SK-N-SH (cell line): ENCODE results near the gene INPP5A. TPM values are rescaled to one million over a fixed set of nuclear protein-coding genes. Genes with fewer than 3 reads are reported as not detected.

ENCODE experiments used
- CTCF ChIA-PET: fragments of 300-600, 350-600 bp; formaldehyde crosslinking; extraction: SDS; loops from one replicate; lab custom pipeline; 2021; lab: Yijun Ruan, JAX
- POLR2A ChIA-PET: fragments of 350-600 bp; sonication (Branson Sonifier 250); formaldehyde crosslinking; extraction: SDS; loops from one replicate; lab custom pipeline; 2020; ENCODE audit warnings: antibody characterized with exemption, inconsistent platforms; lab: Yijun Ruan, JAX
- DNase-seq: peaks from one replicate; pipeline ENCODE4 v3.0.0; 2012
- H2AFZ ChIP-seq: fragments of 200-600 bp; sonication (generic); 2 replicates; pipeline ENCODE4 v1.8.1; 2016; ENCODE audit warnings: antibody characterized with exemption, mild to moderate bottlenecking, low read depth
- H3F3A ChIP-seq: fragments of 200-600 bp; sonication (generic); replicated peaks from 2 replicates; pipeline ENCODE3; 2016; ENCODE audit warnings: antibody characterized with exemption, mild to moderate bottlenecking; ENCODE audit not compliant: insufficient read depth
- H3K27ac ChIP-seq, 2 experiments: fragments of 200-500 bp in 1 of 2; fragments of 200-600 bp in 1 of 2; sonication (Bioruptor generic) in 1 of 2; sonication (generic), shearing (Covaris generic) in 1 of 2; 2 replicates each; pipeline versions ENCODE4 v1.5.1 to v1.6.1; 2014 to 2016; ENCODE audit warnings: low read depth in 2 of 2, inconsistent platforms in 1 of 2, low read length in 1 of 2, mild to moderate bottlenecking in 1 of 2, mixed read lengths in 1 of 2
- H3K27me3 ChIP-seq: fragments of 200-600 bp; sonication (generic), shearing (Covaris generic); 2 replicates; pipeline ENCODE4 v1.6.1; 2016; ENCODE audit warnings: mixed run types; ENCODE audit not compliant: insufficient read depth
- H3K36me3 ChIP-seq, 2 experiments: fragments of 200-500 bp in 1 of 2; fragments of 200-600 bp in 1 of 2; sonication (Bioruptor generic) in 1 of 2; sonication (generic) in 1 of 2; replicated peaks in 1 of 2; 2 replicates each; pipeline versions ENCODE3 to v1.5.1; 2014 to 2016; ENCODE audit warnings: low read length in 1 of 2, mild to moderate bottlenecking in 1 of 2; ENCODE audit not compliant: insufficient read depth in 2 of 2, control insufficient read depth in 1 of 2
- H3K4me1 ChIP-seq, 2 experiments: fragments of 200-500 bp in 1 of 2; fragments of 200-600 bp in 1 of 2; sonication (Bioruptor generic) in 1 of 2; sonication (generic), shearing (Covaris generic) in 1 of 2; 2 replicates each; pipeline versions ENCODE4 v1.5.1 to v1.6.1; 2014 to 2016; ENCODE audit warnings: low read depth in 1 of 2, low read length in 1 of 2, mixed run types in 1 of 2; ENCODE audit not compliant: insufficient read depth in 2 of 2, control insufficient read depth in 1 of 2
- H3K4me2 ChIP-seq: fragments of 200-600 bp; sonication (generic), shearing (Covaris generic); 2 replicates; pipeline ENCODE4 v1.6.1; 2017; ENCODE audit warnings: mixed run types
- H3K4me3 ChIP-seq, 2 experiments: fragments of 200-500 bp in 1 of 2; fragments of 200-600 bp in 1 of 2; sonication (Bioruptor generic) in 1 of 2; sonication (generic), shearing (Covaris generic) in 1 of 2; 2 replicates each; pipeline versions ENCODE4 v1.5.1 to v1.8.1; 2014 to 2016; ENCODE audit warnings: low read depth in 2 of 2, inconsistent platforms in 1 of 2, low read length in 1 of 2, mild to moderate bottlenecking in 1 of 2, mixed read lengths in 1 of 2, moderate library complexity in 1 of 2
- H3K79me2 ChIP-seq: fragments of 200-600 bp; sonication (generic); 2 replicates; pipeline ENCODE4 v1.8.1; 2017; ENCODE audit warnings: mild to moderate bottlenecking; ENCODE audit not compliant: insufficient read depth
- H3K9ac ChIP-seq: fragments of 200-600 bp; sonication (generic); 2 replicates; pipeline ENCODE4 v1.6.1; 2017; ENCODE audit warnings: mixed run types
- H3K9me2 ChIP-seq: fragments of 200-600 bp; sonication (generic); 2 replicates; pipeline ENCODE4 v1.6.1; 2017; ENCODE audit warnings: mixed run types
- H3K9me3 ChIP-seq: fragments of 200-600 bp; sonication (generic); 2 replicates; pipeline ENCODE4 v1.6.1; 2017; ENCODE audit warnings: mixed run types, mild to moderate bottlenecking, moderate library complexity
- H4K20me1 ChIP-seq: fragments of 200-600 bp; sonication (generic); 2 replicates; pipeline ENCODE4 v1.6.1; 2017; ENCODE audit warnings: mild to moderate bottlenecking, mixed run types; ENCODE audit not compliant: insufficient read depth
- ELF1 ChIP-seq: IDR thresholded peaks from 2 replicates; pipeline ENCODE4 v1.4.0; 2012
- EP300 ChIP-seq, 2 experiments: IDR thresholded peaks; 2 replicates each; pipeline versions ENCODE4 v1.4.0 to v1.6.1; 2012; ENCODE audit warnings: borderline replicate concordance in 1 of 2, low read depth in 1 of 2, low read length in 1 of 2
- FOSL2 ChIP-seq: IDR thresholded peaks from 2 replicates; pipeline ENCODE4 v1.4.0; 2012; ENCODE audit warnings: low read depth, mild to moderate bottlenecking, moderate library complexity, borderline replicate concordance
- FOXM1 ChIP-seq: IDR thresholded peaks from 2 replicates; pipeline ENCODE4 v1.4.0; 2012; ENCODE audit warnings: low read depth, mild to moderate bottlenecking
- GABPA ChIP-seq: IDR thresholded peaks from 2 replicates; pipeline ENCODE4 v1.4.0; 2012; ENCODE audit warnings: low read depth, mild to moderate bottlenecking
- NFIC ChIP-seq: IDR thresholded peaks from 2 replicates; pipeline ENCODE4 v1.4.0; 2012; ENCODE audit warnings: borderline replicate concordance
- RCOR1 ChIP-seq: fragments of 150-350 bp; IDR thresholded peaks from 2 replicates; pipeline ENCODE4 v1.6.1; 2017; ENCODE audit warnings: antibody characterized with exemption, low read length
- RFX5 ChIP-seq: IDR thresholded peaks from 2 replicates; pipeline ENCODE4 v1.6.1; 2012; ENCODE audit warnings: mild to moderate bottlenecking, improper control_type of control experiment, low read length
- SMC3 ChIP-seq: IDR thresholded peaks from 2 replicates; pipeline ENCODE4 v1.6.1; 2012; ENCODE audit warnings: low read depth, low read length, improper control_type of control experiment
- YY1 ChIP-seq: IDR thresholded peaks from 2 replicates; pipeline ENCODE4 v1.4.0; 2012; ENCODE audit warnings: low read depth, mild to moderate bottlenecking
- WGBS: methylation state at CpG from one replicate; pipeline ENCODE4 v1.1.6; 2017; ENCODE audit warnings: low lambda C conversion rate; 5-methylcytosine and 5-hydroxymethylcytosine counted together
- polyA plus RNA-seq, 3 experiments: library from polyadenylated mRNA; depleted of rRNA; stranded (reverse); fragments of >200 nt; gene quantifications; 2 replicates each; pipeline ENCODE4 v1.2.3, GENCODE V29; 2012
- TF ChIP-seq, protein P1 (sequence below): IDR thresholded peaks from 2 replicates; pipeline ENCODE4 v1.4.0; 2012; ENCODE audit warnings: low read depth, borderline replicate concordance
- TF ChIP-seq, protein P2 (sequence below): fragments of 200-600 bp; sonication (generic); IDR thresholded peaks from 2 replicates; pipeline ENCODE4 v1.6.1; 2017; ENCODE audit warnings: antibody characterized with exemption, mild to moderate bottlenecking, moderate library complexity
- TF ChIP-seq, protein P3 (sequence below): fragments of 150-350 bp; IDR thresholded peaks from 2 replicates; pipeline ENCODE4 v1.6.1; 2017; ENCODE audit warnings: antibody characterized with exemption, low read length, low read depth, borderline replicate concordance
- TF ChIP-seq, protein P4 (sequence below): IDR thresholded peaks from 2 replicates; pipeline ENCODE4 v1.4.0; 2012; ENCODE audit warnings: low read depth
- TF ChIP-seq, protein P5 (sequence below): IDR thresholded peaks from 2 replicates; pipeline ENCODE4 v1.4.0; 2012; ENCODE audit warnings: low read depth, borderline replicate concordance

The INPP5A gene
- polyA plus RNA-seq, 1 of the 3 experiments (the other 2 are of a cell fraction) = 12.0 TPM

DNA sequence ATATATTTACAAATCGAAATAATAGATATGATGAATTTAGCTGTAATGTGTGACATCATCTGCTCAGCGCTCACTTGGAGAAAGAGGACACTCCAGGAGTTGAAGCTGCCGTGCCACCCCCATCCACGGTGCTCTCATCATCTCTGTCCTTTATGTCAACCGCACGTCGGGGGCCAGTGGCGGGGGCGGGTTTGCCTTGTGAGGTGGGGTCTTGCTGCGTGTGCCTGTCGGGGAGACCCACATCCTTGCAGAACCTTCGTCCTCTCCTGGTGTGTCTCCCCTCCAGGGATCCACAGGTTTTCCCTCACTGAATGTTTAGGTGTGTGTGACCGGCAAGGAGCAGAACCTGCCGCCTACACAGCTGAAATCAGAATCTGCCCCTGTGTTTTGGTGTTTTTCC is 71.6 kb downstream of the INPP5A start (continued):
- TF ChIP-seq, protein P1, sequence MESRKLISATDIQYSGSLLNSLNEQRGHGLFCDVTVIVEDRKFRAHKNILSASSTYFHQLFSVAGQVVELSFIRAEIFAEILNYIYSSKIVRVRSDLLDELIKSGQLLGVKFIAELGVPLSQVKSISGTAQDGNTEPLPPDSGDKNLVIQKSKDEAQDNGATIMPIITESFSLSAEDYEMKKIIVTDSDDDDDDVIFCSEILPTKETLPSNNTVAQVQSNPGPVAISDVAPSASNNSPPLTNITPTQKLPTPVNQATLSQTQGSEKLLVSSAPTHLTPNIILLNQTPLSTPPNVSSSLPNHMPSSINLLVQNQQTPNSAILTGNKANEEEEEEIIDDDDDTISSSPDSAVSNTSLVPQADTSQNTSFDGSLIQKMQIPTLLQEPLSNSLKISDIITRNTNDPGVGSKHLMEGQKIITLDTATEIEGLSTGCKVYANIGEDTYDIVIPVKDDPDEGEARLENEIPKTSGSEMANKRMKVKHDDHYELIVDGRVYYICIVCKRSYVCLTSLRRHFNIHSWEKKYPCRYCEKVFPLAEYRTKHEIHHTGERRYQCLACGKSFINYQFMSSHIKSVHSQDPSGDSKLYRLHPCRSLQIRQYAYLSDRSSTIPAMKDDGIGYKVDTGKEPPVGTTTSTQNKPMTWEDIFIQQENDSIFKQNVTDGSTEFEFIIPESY = no peak

DNA sequence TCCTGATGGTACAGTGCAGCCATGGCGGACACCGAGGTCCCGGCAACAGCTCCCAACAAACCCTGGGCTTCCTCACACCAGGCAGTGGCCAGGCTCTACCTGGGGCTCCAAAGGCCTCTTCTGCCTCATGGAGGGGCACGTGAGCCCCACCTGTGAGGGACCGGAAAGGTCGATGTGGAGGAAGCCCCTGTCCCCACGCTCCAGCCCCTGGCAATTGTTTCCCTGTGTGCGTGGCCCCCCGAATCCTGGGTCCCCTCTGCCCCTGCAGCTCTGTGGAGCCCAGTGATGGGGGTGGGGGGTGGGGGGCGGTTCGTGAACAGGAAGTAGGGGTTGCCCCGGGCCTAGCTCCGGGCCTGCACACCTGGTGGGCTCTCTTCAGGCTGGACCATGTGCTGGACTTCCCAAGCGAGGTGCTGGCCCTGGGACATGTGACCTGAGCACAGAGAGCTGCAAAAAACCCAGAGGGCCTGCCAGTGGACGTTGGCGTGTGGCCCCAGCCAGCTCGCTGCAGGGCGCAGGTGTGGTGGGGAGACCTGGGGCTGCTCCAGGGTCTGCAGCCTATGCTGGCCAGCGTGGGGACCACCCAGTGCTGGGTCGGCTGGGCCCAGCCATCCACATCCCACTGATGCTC is 72.6 kb downstream of the INPP5A start:
- no peak for DNase-seq
- CTCF ChIA-PET = interaction anchor here (0.7 to 0.8 kb wide), 2 partner anchors 125 to 634 kb away, joined by 3 read pairs; no protein-coding TSS in a partner anchor
- no peaks in the 10 kb centered on the region for H3K27me3 ChIP-seq
- 85% methylated on average over 7 of the region's 20 CpGs for WGBS
- H4K20me1 ChIP-seq = peaks cover 9% of the 10 kb centered on the region; the same call in 1 of the 2 replicates
- H3K9me3 ChIP-seq = no peaks in the 10 kb centered on the region
- TF ChIP-seq GABPA (no peak), YY1 (no peak), FOXM1 (no peak), NFIC (no peak), RFX5 (no peak)
- TF ChIP-seq, protein P2, sequence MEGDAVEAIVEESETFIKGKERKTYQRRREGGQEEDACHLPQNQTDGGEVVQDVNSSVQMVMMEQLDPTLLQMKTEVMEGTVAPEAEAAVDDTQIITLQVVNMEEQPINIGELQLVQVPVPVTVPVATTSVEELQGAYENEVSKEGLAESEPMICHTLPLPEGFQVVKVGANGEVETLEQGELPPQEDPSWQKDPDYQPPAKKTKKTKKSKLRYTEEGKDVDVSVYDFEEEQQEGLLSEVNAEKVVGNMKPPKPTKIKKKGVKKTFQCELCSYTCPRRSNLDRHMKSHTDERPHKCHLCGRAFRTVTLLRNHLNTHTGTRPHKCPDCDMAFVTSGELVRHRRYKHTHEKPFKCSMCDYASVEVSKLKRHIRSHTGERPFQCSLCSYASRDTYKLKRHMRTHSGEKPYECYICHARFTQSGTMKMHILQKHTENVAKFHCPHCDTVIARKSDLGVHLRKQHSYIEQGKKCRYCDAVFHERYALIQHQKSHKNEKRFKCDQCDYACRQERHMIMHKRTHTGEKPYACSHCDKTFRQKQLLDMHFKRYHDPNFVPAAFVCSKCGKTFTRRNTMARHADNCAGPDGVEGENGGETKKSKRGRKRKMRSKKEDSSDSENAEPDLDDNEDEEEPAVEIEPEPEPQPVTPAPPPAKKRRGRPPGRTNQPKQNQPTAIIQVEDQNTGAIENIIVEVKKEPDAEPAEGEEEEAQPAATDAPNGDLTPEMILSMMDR = no peak
- H3K4me1 ChIP-seq = peaks cover 0 to 34% of the 10 kb centered on the region in 2 experiments; a peak in 1 of 4 replicates
- H3K9me2 ChIP-seq = no peaks in the 10 kb centered on the region
- H3F3A ChIP-seq = no peaks in the 10 kb centered on the region
- H3K36me3 ChIP-seq = no peaks in the 10 kb centered on the region
- no peak overlapping the region for H3K4me2 ChIP-seq
- POLR2A ChIA-PET = no interaction called here
- H2AFZ ChIP-seq = no peak overlapping the region
- no peak overlapping the region for H3K27ac ChIP-seq
- no peaks in the 10 kb centered on the region for H3K79me2 ChIP-seq
- H3K9ac ChIP-seq = no peak overlapping the region
- no peak overlapping the region for H3K4me3 ChIP-seq

DNA sequence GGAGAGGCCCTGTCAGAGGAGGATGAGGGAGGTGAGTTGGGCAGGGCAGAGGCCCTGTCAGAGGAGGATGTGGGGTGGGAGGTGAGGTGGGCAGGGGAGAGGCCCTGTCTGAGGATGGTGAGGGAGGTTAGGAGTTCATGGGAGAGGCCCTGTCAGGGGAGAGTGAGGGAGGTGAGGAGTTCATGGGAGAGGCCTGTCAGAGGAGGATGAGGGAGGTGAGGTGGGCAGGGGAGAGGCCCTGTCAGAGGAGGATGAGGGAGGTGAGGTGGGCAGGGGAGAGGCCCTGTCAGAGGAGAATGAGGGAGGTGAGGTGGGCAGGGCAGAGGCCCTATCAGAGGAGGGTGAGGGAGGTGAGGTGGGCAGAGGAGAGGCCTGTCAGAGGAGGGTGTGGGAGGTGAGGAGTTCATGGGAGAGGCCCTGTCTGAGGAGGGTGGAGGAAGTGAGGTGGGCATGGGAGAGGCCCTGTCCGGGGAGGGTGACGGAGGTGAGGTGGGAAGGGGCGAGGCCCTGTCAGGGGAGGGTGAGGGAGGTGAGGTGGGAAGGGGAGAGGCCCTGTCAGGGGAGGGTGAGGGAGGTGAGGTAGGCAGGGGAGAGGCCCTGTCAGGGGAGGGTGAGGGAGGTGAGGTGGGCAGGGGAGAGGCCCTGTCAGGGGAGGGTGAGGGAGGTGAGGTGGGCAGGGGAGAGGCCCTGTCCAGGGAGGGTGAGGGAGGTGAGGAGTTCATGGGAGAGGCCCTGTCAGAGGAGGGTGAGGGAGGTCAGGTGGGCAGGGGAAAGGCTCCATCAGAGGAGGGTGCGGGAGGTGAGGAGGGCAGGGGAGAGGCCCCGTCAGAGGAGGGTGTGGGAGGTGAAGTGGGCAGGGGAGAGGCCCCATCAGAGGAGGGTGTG is 73.7 kb downstream of the INPP5A start:
- H3K9me2 ChIP-seq = no peaks in the 10 kb centered on the region
- H3K9ac ChIP-seq = no peak overlapping the region
- no peaks in the 10 kb centered on the region for H3K27me3 ChIP-seq
- no peak overlapping the region for H2AFZ ChIP-seq
- no peak overlapping the region for H3K4me3 ChIP-seq
- DNase-seq = no peak
- H3K4me2 ChIP-seq = no peak overlapping the region
- H3K79me2 ChIP-seq = no peaks in the 10 kb centered on the region
- 79% methylated on average over 5 of the region's 5 CpGs for WGBS
- H3K4me1 ChIP-seq = peaks cover 0 to 26% of the 10 kb centered on the region in 2 experiments; a peak in 1 of 4 replicates
- no peaks in the 10 kb centered on the region for H3K36me3 ChIP-seq
- no peak overlapping the region for H3K27ac ChIP-seq
- H3K9me3 ChIP-seq = no peaks in the 10 kb centered on the region
- H3F3A ChIP-seq = no peaks in the 10 kb centered on the region
- CTCF ChIA-PET = no interaction called here
- POLR2A ChIA-PET = no interaction called here
- peaks cover 9% of the 10 kb centered on the region; the same call in 1 of the 2 replicates for H4K20me1 ChIP-seq
- no peak for TF ChIP-seq ELF1
- no peak for TF ChIP-seq EP300 (IDR thresholded peaks at IDR 0.05; ENCODE audit: borderline replicate concordance in 1 of 2, low read depth in 1 of 2, low read length in 1 of 2)
- TF ChIP-seq FOSL2 = no peak
- no peak for TF ChIP-seq RCOR1
- no peak for TF ChIP-seq FOXM1
- TF ChIP-seq, protein P2 = no peak
- TF ChIP-seq, protein P3, sequence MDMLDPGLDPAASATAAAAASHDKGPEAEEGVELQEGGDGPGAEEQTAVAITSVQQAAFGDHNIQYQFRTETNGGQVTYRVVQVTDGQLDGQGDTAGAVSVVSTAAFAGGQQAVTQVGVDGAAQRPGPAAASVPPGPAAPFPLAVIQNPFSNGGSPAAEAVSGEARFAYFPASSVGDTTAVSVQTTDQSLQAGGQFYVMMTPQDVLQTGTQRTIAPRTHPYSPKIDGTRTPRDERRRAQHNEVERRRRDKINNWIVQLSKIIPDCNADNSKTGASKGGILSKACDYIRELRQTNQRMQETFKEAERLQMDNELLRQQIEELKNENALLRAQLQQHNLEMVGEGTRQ = no peak
- TF ChIP-seq, protein P4, sequence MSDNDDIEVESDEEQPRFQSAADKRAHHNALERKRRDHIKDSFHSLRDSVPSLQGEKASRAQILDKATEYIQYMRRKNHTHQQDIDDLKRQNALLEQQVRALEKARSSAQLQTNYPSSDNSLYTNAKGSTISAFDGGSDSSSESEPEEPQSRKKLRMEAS = no peak
- TF ChIP-seq, protein P5, sequence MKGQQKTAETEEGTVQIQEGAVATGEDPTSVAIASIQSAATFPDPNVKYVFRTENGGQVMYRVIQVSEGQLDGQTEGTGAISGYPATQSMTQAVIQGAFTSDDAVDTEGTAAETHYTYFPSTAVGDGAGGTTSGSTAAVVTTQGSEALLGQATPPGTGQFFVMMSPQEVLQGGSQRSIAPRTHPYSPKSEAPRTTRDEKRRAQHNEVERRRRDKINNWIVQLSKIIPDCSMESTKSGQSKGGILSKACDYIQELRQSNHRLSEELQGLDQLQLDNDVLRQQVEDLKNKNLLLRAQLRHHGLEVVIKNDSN = no peak
- no peak for TF ChIP-seq GABPA
- TF ChIP-seq SMC3 = no peak
